IMR-90 (cell line): ENCODE measurements around the gene NIF3L1. TPM values are rescaled to one million over a fixed set of nuclear protein-coding genes. Genes with fewer than 3 reads are reported as not detected.
A peak's percentile ranks its signal among the peaks of the same experiment; 100 is the strongest.

Experiments
- ATAC-seq: fragments of 200-7000 bp; cut with Tn5 transposase; 2 replicates; pipeline ENCODE4 v1.9.1; 2020; ENCODE audit warnings: low read depth, mild to moderate bottlenecking, moderate library complexity
- Bru-seq: library from RNA; stranded (reverse); fragments of 400-500 nt; gene quantifications from one replicate; lab custom pipeline; 2021; lab: Mats Ljungman, UMichigan
- BruChase-seq, 2 experiments: library from RNA; stranded (reverse); fragments of 400-500 nt; gene quantifications; one replicate each; lab custom pipeline; 2021; lab: Mats Ljungman, UMichigan
- BruUV-seq: library from RNA; stranded (reverse); fragments of 400-500 nt; replicated peaks from 2 replicates; lab custom pipeline; 2021; lab: Mats Ljungman, UMichigan
- CTCF ChIA-PET: fragments of 300-600 bp; formaldehyde crosslinking; extraction: SDS; loops from one replicate; lab custom pipeline; 2021; ENCODE audit warnings: antibody characterized with exemption; lab: Yijun Ruan, JAX
- POLR2A ChIA-PET: fragments of 300-600 bp; sonication (Branson Sonifier 250); formaldehyde crosslinking; loops from one replicate; lab custom pipeline; 2022; ENCODE audit warnings: antibody characterized with exemption; ENCODE audit not compliant: unreplicated experiment; lab: Charles Lee
- DNase-seq: peaks from one replicate; pipeline ENCODE4 v3.0.0; 2013
- H2AFZ ChIP-seq: replicated peaks from 2 replicates; pipeline ENCODE3; 2013; ENCODE audit warnings: low read length, mild to moderate bottlenecking; ENCODE audit not compliant: poor library complexity
- H2AK5ac ChIP-seq: 2 replicates; pipeline ENCODE4 v1.6.1; 2013; ENCODE audit warnings: low read depth, low read length, inconsistent platforms
- H2AK9ac ChIP-seq: replicated peaks from 2 replicates; pipeline ENCODE3; 2013; ENCODE audit warnings: mild to moderate bottlenecking, low read depth, low read length, moderate library complexity; ENCODE audit not compliant: poor library complexity
- H2BK120ac ChIP-seq: 2 replicates; pipeline ENCODE4 v1.6.1; 2013; ENCODE audit warnings: low read depth, low read length, inconsistent platforms
- H2BK15ac ChIP-seq: 3 replicates; pipeline ENCODE4 v1.6.1; 2013; ENCODE audit warnings: low read depth, low read length, inconsistent platforms
- H2BK20ac ChIP-seq: 2 replicates; pipeline ENCODE4 v1.6.1; 2013; ENCODE audit warnings: low read depth, mild to moderate bottlenecking, inconsistent platforms, low read length, moderate library complexity
- H2BK5ac ChIP-seq: 2 replicates; pipeline ENCODE4 v1.6.1; 2013; ENCODE audit warnings: mild to moderate bottlenecking, low read depth, low read length, inconsistent platforms; ENCODE audit not compliant: poor library complexity, severe bottlenecking
- H3K14ac ChIP-seq: replicated peaks from 2 replicates; pipeline ENCODE4 v1.6.1; 2013; ENCODE audit warnings: low read depth, low read length, inconsistent platforms
- H3K18ac ChIP-seq: 2 replicates; pipeline ENCODE4 v1.6.1; 2013; ENCODE audit warnings: low read depth, low read length, control low read depth
- H3K23ac ChIP-seq: 2 replicates; pipeline ENCODE4 v1.6.1; 2013; ENCODE audit warnings: low read depth, low read length, inconsistent platforms
- H3K27ac ChIP-seq: 2 replicates; pipeline ENCODE4 v1.5.1; 2013; ENCODE audit warnings: mild to moderate bottlenecking, control low read depth, low read length; ENCODE audit not compliant: insufficient read depth
- H3K27me3 ChIP-seq: 2 replicates; pipeline ENCODE4 v1.6.1; 2013; ENCODE audit warnings: low read length; ENCODE audit not compliant: control insufficient read depth, insufficient read depth
- H3K36me3 ChIP-seq: 2 replicates; pipeline ENCODE4 v1.6.1; 2013; ENCODE audit warnings: low read length, mixed read lengths; ENCODE audit not compliant: control insufficient read depth, insufficient read depth
- H3K4ac ChIP-seq: 2 replicates; pipeline ENCODE4 v1.6.1; 2013; ENCODE audit warnings: low read depth, low read length, inconsistent platforms
- H3K4me1 ChIP-seq: 2 replicates; pipeline ENCODE4 v1.6.1; 2013; ENCODE audit warnings: low read length, mixed read lengths; ENCODE audit not compliant: control insufficient read depth, insufficient read depth
- H3K4me2 ChIP-seq: 2 replicates; pipeline ENCODE4 v1.6.1; 2013; ENCODE audit warnings: low read depth, mild to moderate bottlenecking, control low read depth, low read length, moderate library complexity
- H3K4me3 ChIP-seq: 2 replicates; pipeline ENCODE4 v1.5.1; 2013; ENCODE audit warnings: low read depth, mild to moderate bottlenecking, control low read depth, low read length, moderate library complexity; ENCODE audit not compliant: insufficient read depth
- H3K56ac ChIP-seq: 2 replicates; pipeline ENCODE4 v1.6.1; 2013; ENCODE audit warnings: low read length, inconsistent platforms; ENCODE audit not compliant: insufficient read depth; ENCODE audit errors: extremely low read depth
- H3K79me1 ChIP-seq, 2 experiments: 2 replicates each; pipeline ENCODE4 v1.6.1; 2013; ENCODE audit warnings: low read length in 2 of 2, inconsistent platforms in 1 of 2, low read depth in 1 of 2
- H3K9ac ChIP-seq: 2 replicates; pipeline ENCODE4 v1.6.1; 2013; ENCODE audit warnings: low read depth, low read length, control low read depth
- H3K9me1 ChIP-seq: 2 replicates; pipeline ENCODE4 v1.6.1; 2013; ENCODE audit warnings: low read length, inconsistent platforms; ENCODE audit not compliant: insufficient read depth
- H3K9me3 ChIP-seq: 2 replicates; pipeline ENCODE4 v1.6.1; 2013; ENCODE audit warnings: low read length; ENCODE audit not compliant: control insufficient read depth, insufficient read depth
- H4K20me1 ChIP-seq: 2 replicates; pipeline ENCODE4 v1.6.1; 2013; ENCODE audit warnings: low read length, inconsistent platforms; ENCODE audit not compliant: insufficient read depth
- H4K5ac ChIP-seq: 2 replicates; pipeline ENCODE4 v1.6.1; 2013; ENCODE audit warnings: mild to moderate bottlenecking, low read depth, low read length, control low read depth
- H4K8ac ChIP-seq, 2 experiments: 2 replicates each; pipeline ENCODE4 v1.6.1; 2013; ENCODE audit warnings: low read depth in 2 of 2, low read length in 2 of 2, control low read depth in 1 of 2, inconsistent platforms in 1 of 2
- H4K91ac ChIP-seq: 2 replicates; pipeline ENCODE4 v1.6.1; 2013; ENCODE audit warnings: low read depth, low read length, inconsistent platforms; ENCODE audit not compliant: insufficient read depth
- BHLHE40 ChIP-seq: fragments of 150-350 bp; IDR thresholded peaks from 2 replicates; pipeline ENCODE4 v1.6.1; 2016; ENCODE audit warnings: mild to moderate bottlenecking, low read depth, low read length
- CEBPB ChIP-seq: IDR thresholded peaks from 2 replicates; pipeline ENCODE4 v1.6.1; 2012; ENCODE audit warnings: low read depth, low read length, improper control_type of control experiment
- CHD1 ChIP-seq: IDR thresholded peaks from 2 replicates; pipeline ENCODE4 v1.6.1; 2012; ENCODE audit warnings: low read depth, low read length, improper control_type of control experiment
- FOS ChIP-seq: fragments of 150-350 bp; IDR thresholded peaks from 2 replicates; pipeline ENCODE4 v1.6.1; 2016; ENCODE audit warnings: low read depth, low read length
- MAFK ChIP-seq: IDR thresholded peaks from 2 replicates; pipeline ENCODE4 v1.6.1; 2012; ENCODE audit warnings: low read depth, low read length, improper control_type of control experiment
- MAZ ChIP-seq: IDR thresholded peaks from 2 replicates; pipeline ENCODE4 v1.6.1; 2012; ENCODE audit warnings: low read depth, mild to moderate bottlenecking, low read length, improper control_type of control experiment, moderate library complexity, borderline replicate concordance
- MXI1 ChIP-seq: IDR thresholded peaks from 2 replicates; pipeline ENCODE4 v1.6.1; 2012; ENCODE audit warnings: low read depth, mild to moderate bottlenecking, low read length, moderate library complexity, borderline replicate concordance
- NFE2L2 ChIP-seq: fragments of 150-350 bp; IDR thresholded peaks from 2 replicates; pipeline ENCODE4 v1.6.1; 2016; ENCODE audit warnings: low read depth, mild to moderate bottlenecking, low read length
- POLR2A ChIP-seq: IDR thresholded peaks from 2 replicates; pipeline ENCODE4 v1.6.1; 2012; ENCODE audit warnings: mild to moderate bottlenecking, low read depth, low read length
- RAD21 ChIP-seq: IDR thresholded peaks from 2 replicates; pipeline ENCODE4 v1.6.1; 2012; ENCODE audit warnings: low read length, improper control_type of control experiment
- RCOR1 ChIP-seq: IDR thresholded peaks from 2 replicates; pipeline ENCODE4 v1.6.1; 2012; ENCODE audit warnings: mild to moderate bottlenecking, low read length, improper control_type of control experiment; ENCODE audit not compliant: insufficient replicate concordance
- RFX5 ChIP-seq: IDR thresholded peaks from 2 replicates; pipeline ENCODE4 v1.8.0; 2012; ENCODE audit warnings: low read depth, mild to moderate bottlenecking, low read length, moderate library complexity
- SMC3 ChIP-seq: fragments of 150-350 bp; IDR thresholded peaks from 2 replicates; pipeline ENCODE4 v1.6.1; 2016; ENCODE audit warnings: low read depth, mild to moderate bottlenecking, antibody characterized with exemption, low read length, moderate library complexity
- USF2 ChIP-seq: fragments of 150-350 bp; IDR thresholded peaks from 2 replicates; pipeline ENCODE4 v1.6.1; 2017; ENCODE audit warnings: mild to moderate bottlenecking, antibody characterized with exemption, low read length, low read depth
- WGBS, 2 experiments: methylation state at CpG; one replicate each; pipeline versions ENCODE4 v1.1.5 to v1.1.7; 2013; ENCODE audit warnings: missing lambda C conversion rate in 2 of 2; ENCODE audit not compliant: insufficient read length in 1 of 2; ENCODE audit errors: extremely low coverage in 2 of 2; 5-methylcytosine and 5-hydroxymethylcytosine counted together
- dilution Hi-C: fragments of 300-500 bp; cut with HindIII; formaldehyde crosslinking; loops from one replicate; pipeline ENCODE4 v1.14.3; 2018; ENCODE audit warnings: low sequenced_read_pairs; ENCODE audit not compliant: unreplicated experiment
- in situ Hi-C: fragments of 300-500 bp; cut with MboI; formaldehyde crosslinking; loops from 3 replicates; pipeline ENCODE4 v1.14.3; 2019; ENCODE audit warnings: low sequenced_read_pairs, inconsistent platforms, mixed read lengths
- intact Hi-C: fragments of 100-400 bp; cut with micrococcal nuclease; formaldehyde crosslinking; loops from 2 replicates; pipeline ENCODE4 v1.10.0; 2022
- long read RNA-seq: library from polyadenylated mRNA; unstranded; transcript quantifications from one replicate; pipeline ENCODE4 v2.0.0, GENCODE V29; 2021; ENCODE audit not compliant: unreplicated experiment
- polyA plus RNA-seq, 3 experiments: library from polyadenylated mRNA; depleted of rRNA; stranded (reverse); fragments of >200 nt; gene quantifications; 2 replicates each; pipeline ENCODE4 v1.2.3, GENCODE V29; 2012; ENCODE audit warnings: low replicate concordance in 1 of 3
- total RNA-seq: library from RNA; depleted of rRNA; stranded (reverse); fragments of >200 nt; gene quantifications from 2 replicates; pipeline ENCODE4 v1.2.3, GENCODE V29; 2012; rRNA removed

The NIF3L1 gene
- total RNA-seq (31.1 and 43.0 TPM in 2 replicates), polyA plus RNA-seq (2012; rRNA removed) (45.7 and 54.6 TPM in 2 replicates), Bru-seq, nascent RNA (percentile 59 among the genes with signal in this experiment), BruChase-seq, experiment 1, labeled RNA remaining after a 6-hour chase (percentile 56 among the genes with signal in this experiment), BruChase-seq, experiment 2, labeled RNA remaining after a 2-hour chase (percentile 52 among the genes with signal in this experiment)
- polyA plus RNA-seq (2012; cell fraction: cytosol; rRNA removed), result 13.7 and 15.5 TPM in 2 replicates
- polyA plus RNA-seq (2012; cell fraction: nucleus; rRNA removed; ENCODE audit: low replicate concordance), result 11.6 and 39.8 TPM in 2 replicates
- long read RNA-seq, partial matches to known transcripts, result 7 of 15 reads
- long read RNA-seq, other reads (novel, unspliced or antisense), result 6 of 15 reads

- Histone ChIP-seq H3K4me3 (peak within 1 kb of the TSS; percentile 72), H3K4ac (peak within 1 kb of the TSS; percentile 81), H3K27ac (peak within 1 kb of the TSS; percentile 75), H3K4me2 (peak within 1 kb of the TSS; percentile 95), H2AK5ac (peak within 1 kb of the TSS; percentile 91), H2BK5ac (peak within 1 kb of the TSS; percentile 87), H4K5ac (peak within 1 kb of the TSS; percentile 95), H3K4me1 (peaks cover 2% of the 10 kb centered on the region; the same call in 1 of the 2 replicates), H2BK15ac (peak within 1 kb of the TSS; percentile 26; the same call in 1 of the 3 replicates), H4K91ac (peak within 1 kb of the TSS; percentile 88), H2BK120ac (peak within 1 kb of the TSS; percentile 74), H2BK20ac (peak within 1 kb of the TSS; percentile 32; the same call in 1 of the 2 replicates), H3K36me3 (peaks cover 4% of the 10 kb centered on the region; the same call in 1 of the 2 replicates), H3K14ac (peak within 1 kb of the TSS; percentile 91), H3K9me1 (no peaks in the 10 kb centered on the region), H3K79me1 (peaks cover 25 to 46% of the 10 kb centered on the region in 2 experiments), H3K18ac (peak within 1 kb of the TSS; percentile 69; the same call in 1 of the 2 replicates), H3K27me3 (no peaks in the 10 kb centered on the region), H3K56ac (peak within 1 kb of the TSS; percentile 84), H3K9me3 (no peaks in the 10 kb centered on the region), H3K23ac (peak within 1 kb of the TSS; percentile 75), H4K8ac (peak within 1 kb of the TSS; percentile 84 to 98), H4K20me1 (no peaks in the 10 kb centered on the region; the same call in 1 of the 2 replicates), H3K9ac (peak within 1 kb of the TSS; percentile 84), H2AFZ (peak within 1 kb of the TSS; percentile 99), H2AK9ac (peak within 1 kb of the TSS; percentile 78)
- ChIA-PET CTCF (interaction anchor here (1.3 to 1.7 kb wide), 2 partner anchors 12 to 180 kb away, joined by 4 to 6 read pairs; no protein-coding TSS in a partner anchor), POLR2A (interaction anchor here (0.6 to 0.7 kb wide), 2 partner anchors 13 to 21 kb away, joined by 3 read pairs; no protein-coding TSS in a partner anchor)
- intact Hi-C loops, result loop anchor here (2.0 kb wide), 1 partner anchor 176 kb away; no protein-coding TSS in a partner anchor
- DNase-seq, result peak; percentile 98
- WGBS, 2 experiments, result 0% methylated on average over 19 of the region's 50 CpGs; no CpG with 5 or more reads in 1 of the 2 experiments
- dilution Hi-C loops, result no loop called here
- ATAC-seq, result peak; percentile 81
- in situ Hi-C loops, result no loop called here
- BruUV-seq, result no TSS peak
- TF ChIP-seq MAZ, result peak; percentile 42; the same call in 1 of the 2 replicates
- 0 out of 2 replicates have a peak, but pooled peaks have one; percentile 48 for TF ChIP-seq MXI1
- no peak for TF ChIP-seq MAFK
- no peak for TF ChIP-seq RAD21
- TF ChIP-seq CHD1, result peak; percentile 86
- no peak for TF ChIP-seq SMC3
- TF ChIP-seq POLR2A, result peak; percentile 81
- TF ChIP-seq RFX5, result no peak
- TF ChIP-seq BHLHE40, result no peak
- peak; percentile 7; the same call in 1 of the 2 replicates for TF ChIP-seq USF2
- TF ChIP-seq NFE2L2, result no peak
- TF ChIP-seq RCOR1, result no peak
- no peak for TF ChIP-seq FOS
- 0 out of 2 replicates have a peak, but pooled peaks have one; percentile 0 for TF ChIP-seq CEBPB
These were observed at the start of gene NIF3L1, which contains the start of gene PPIL3 for GRCh38 chr2:200888704-200889625. TSS of gene NIF3L1 (plus strand) at chr2:200889371. CDS start at chr2:200891944, 2,573 bp downstream. TSS of gene PPIL3 (minus strand) at chr2:200889077. CDS start at chr2:200887615, 1,462 bp downstream.
